ENCODE results near the gene HSF2. TPM values are rescaled to one million over a fixed set of nuclear protein-coding genes. Genes with fewer than 3 reads are reported as not detected.

The HSF2 gene
- total and polyA plus RNA-seq, 2 of the 13 experiments (the other 11 are each of a cell fraction or from before 2014, with no cell fraction given): 24.8 to 26.4 TPM

DNA sequence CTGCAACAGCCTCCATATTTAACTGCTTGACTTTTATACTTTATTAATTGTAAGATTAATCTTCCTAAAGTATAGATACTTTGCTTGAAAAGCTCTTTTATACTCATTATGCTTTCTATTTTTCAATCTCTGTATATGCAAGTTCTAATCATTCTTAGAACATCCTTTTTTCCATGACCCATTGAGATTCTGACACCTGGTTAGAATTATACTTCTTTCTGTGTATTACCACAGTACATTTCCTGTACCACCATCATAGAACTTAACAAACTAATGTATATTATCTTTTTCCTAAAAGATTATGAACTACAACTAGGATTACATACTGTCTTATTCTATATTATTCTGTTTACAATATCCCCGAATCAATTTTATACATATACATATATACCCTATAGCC is 58.6 kb downstream of the HSF2 start:
- Histone ChIP-seq H2AFZ (ENCODE audit: low read length) (no peak overlapping the region), H3K4me3 (replicated peaks in 1 of 3; ENCODE audit: insufficient read depth in 1 of 3, low read depth in 2 of 3, low read length in 3 of 3) (no peak overlapping the region), H3K79me2 (ENCODE audit: insufficient read depth, low read length) (peaks cover 49% of the 10 kb centered on the region), H3K4me1 (ENCODE audit: insufficient read depth, low read length) (peaks cover 31% of the 10 kb centered on the region), H3K4me2 (ENCODE audit: low read depth, low read length) (no peak overlapping the region), H3K27me3 (ENCODE audit: control insufficient read depth in 1 of 2, insufficient read depth in 2 of 2, low read length in 2 of 2) (no peaks in the 10 kb centered on the region), H4K20me1 (ENCODE audit: insufficient read depth, low read length) (peaks cover 49% of the 10 kb centered on the region), H3K9me3 (ENCODE audit: low read length) (no peaks in the 10 kb centered on the region), H3K9ac (ENCODE audit: insufficient read depth, low read depth, low read length) (no peak overlapping the region), H3K27ac (ENCODE audit: extremely low read length, insufficient read depth, low read length) (no peak overlapping the region), H3K36me3 (replicated peaks in 1 of 2; ENCODE audit: control insufficient read depth in 1 of 2, insufficient read depth in 2 of 2, low read length in 2 of 2) (peaks cover 10 to 45% of the 10 kb centered on the region in 2 experiments)
- no peak for DNase-seq (ENCODE audit: low spot score)
- ChIA-PET POLR2A (interaction anchor here (1.2 kb wide), 1 partner anchor 13 kb away, joined by 3 read pairs; the partner anchor contains the start of gene SERINC1), CTCF (ENCODE audit: low intra/inter-chr PET ratio, low total read pairs) (no interaction called here)
- in situ Hi-C loops (cut with HindIII; ENCODE audit: extremely low pct_ligation_motif_present, low pct_unique_long_range_greater_than_20kb) (no loop called here), intact Hi-C loops (cut with micrococcal nuclease; ENCODE audit: unreplicated experiment) (no loop called here)
- no peak for ATAC-seq
- no peak for FAIRE-seq
- 97% methylated on average over 1 of the region's 1 CpG for WGBS (ENCODE audit: low lambda C conversion rate)
- no TSS peak for BruUV-seq (replicated peaks)
- TF ChIP-seq KDM1A (CRISPR knock-in tag; IDR thresholded peaks at IDR 0.05): no peak
- no peak for TF ChIP-seq CHD2 (IDR thresholded peaks at IDR 0.05; ENCODE audit: low read depth, low read length)
- no peak for TF ChIP-seq POLR2G (IDR thresholded peaks at IDR 0.05; ENCODE audit: low read depth, low read length)
- TF ChIP-seq, protein P1, sequence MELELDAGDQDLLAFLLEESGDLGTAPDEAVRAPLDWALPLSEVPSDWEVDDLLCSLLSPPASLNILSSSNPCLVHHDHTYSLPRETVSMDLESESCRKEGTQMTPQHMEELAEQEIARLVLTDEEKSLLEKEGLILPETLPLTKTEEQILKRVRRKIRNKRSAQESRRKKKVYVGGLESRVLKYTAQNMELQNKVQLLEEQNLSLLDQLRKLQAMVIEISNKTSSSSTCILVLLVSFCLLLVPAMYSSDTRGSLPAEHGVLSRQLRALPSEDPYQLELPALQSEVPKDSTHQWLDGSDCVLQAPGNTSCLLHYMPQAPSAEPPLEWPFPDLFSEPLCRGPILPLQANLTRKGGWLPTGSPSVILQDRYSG (CRISPR knock-in tag; IDR thresholded peaks at IDR 0.05): no peak
- TF ChIP-seq ZEB1 (IDR thresholded peaks at IDR 0.05; ENCODE audit: insufficient replicate concordance, low read depth): no peak
- TF ChIP-seq ZNF17 (CRISPR knock-in tag; IDR thresholded peaks at IDR 0.05): no peak
- TF ChIP-seq GABPB1 (CRISPR knock-in tag; IDR thresholded peaks at IDR 0.05): no peak
- TF ChIP-seq ZNF746 (CRISPR knock-in tag; IDR thresholded peaks at IDR 0.05): no peak
- no peak for TF ChIP-seq JUN (CRISPR knock-in tag; IDR thresholded peaks at IDR 0.05)
- TF ChIP-seq SALL1 (CRISPR knock-in tag; IDR thresholded peaks at IDR 0.05): no peak
- no peak for TF ChIP-seq ZNF816 (CRISPR knock-in tag; IDR thresholded peaks at IDR 0.05; ENCODE audit: borderline replicate concordance)
- TF ChIP-seq ZNF331 (CRISPR knock-in tag; IDR thresholded peaks at IDR 0.05): no peak
- TF ChIP-seq, protein P2, sequence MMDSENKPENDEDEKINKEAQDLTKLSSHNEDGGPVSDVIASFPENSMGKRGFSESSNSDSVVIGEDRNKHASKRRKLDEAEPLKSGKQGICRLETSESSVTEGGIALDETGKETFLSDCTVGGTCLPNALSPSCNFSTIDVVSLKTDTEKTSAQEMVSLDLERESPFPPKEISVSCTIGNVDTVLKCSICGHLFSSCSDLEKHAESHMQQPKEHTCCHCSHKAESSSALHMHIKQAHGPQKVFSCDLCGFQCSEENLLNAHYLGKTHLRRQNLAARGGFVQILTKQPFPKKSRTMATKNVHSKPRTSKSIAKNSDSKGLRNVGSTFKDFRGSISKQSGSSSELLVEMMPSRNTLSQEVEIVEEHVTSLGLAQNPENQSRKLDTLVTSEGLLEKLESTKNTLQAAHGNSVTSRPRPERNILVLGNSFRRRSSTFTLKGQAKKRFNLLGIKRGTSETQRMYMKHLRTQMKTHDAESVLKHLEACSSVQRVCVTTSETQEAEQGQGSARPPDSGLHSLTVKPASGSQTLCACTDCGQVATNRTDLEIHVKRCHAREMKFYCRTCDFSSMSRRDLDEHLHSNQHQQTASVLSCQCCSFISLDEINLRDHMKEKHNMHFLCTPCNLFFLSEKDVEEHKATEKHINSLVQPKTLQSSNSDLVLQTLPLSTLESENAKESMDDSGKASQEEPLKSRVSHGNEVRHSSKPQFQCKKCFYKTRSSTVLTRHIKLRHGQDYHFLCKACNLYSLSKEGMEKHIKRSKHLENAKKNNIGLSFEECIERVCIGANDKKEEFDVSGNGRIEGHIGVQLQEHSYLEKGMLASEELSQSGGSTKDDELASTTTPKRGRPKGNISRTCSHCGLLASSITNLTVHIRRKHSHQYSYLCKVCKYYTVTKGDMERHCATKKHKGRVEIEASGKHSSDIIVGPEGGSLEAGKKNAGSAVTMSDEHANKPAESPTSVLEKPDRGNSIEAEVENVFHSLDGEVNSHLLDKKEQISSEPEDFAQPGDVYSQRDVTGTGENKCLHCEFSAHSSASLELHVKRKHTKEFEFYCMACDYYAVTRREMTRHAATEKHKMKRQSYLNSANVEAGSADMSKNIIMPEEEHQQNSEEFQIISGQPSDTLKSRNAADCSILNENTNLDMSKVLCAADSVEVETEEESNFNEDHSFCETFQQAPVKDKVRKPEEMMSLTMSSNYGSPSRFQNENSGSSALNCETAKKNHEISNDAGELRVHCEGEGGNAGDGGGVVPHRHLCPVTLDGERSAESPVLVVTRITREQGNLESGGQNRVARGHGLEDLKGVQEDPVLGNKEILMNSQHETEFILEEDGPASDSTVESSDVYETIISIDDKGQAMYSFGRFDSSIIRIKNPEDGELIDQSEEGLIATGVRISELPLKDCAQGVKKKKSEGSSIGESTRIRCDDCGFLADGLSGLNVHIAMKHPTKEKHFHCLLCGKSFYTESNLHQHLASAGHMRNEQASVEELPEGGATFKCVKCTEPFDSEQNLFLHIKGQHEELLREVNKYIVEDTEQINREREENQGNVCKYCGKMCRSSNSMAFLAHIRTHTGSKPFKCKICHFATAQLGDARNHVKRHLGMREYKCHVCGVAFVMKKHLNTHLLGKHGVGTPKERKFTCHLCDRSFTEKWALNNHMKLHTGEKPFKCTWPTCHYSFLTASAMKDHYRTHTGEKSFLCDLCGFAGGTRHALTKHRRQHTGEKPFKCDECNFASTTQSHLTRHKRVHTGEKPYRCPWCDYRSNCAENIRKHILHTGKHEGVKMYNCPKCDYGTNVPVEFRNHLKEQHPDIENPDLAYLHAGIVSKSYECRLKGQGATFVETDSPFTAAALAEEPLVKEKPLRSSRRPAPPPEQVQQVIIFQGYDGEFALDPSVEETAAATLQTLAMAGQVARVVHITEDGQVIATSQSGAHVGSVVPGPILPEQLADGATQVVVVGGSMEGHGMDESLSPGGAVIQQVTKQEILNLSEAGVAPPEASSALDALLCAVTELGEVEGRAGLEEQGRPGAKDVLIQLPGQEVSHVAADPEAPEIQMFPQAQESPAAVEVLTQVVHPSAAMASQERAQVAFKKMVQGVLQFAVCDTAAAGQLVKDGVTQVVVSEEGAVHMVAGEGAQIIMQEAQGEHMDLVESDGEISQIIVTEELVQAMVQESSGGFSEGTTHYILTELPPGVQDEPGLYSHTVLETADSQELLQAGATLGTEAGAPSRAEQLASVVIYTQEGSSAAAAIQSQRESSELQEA (CRISPR knock-in tag; IDR thresholded peaks at IDR 0.05; ENCODE audit: not compliant biosample characterization): no peak
- no peak for TF ChIP-seq JARID2 (CRISPR knock-in tag; IDR thresholded peaks at IDR 0.05; ENCODE audit: insufficient replicate concordance)
- no peak for TF ChIP-seq ZNF616 (CRISPR knock-in tag; IDR thresholded peaks at IDR 0.05; ENCODE audit: low read depth)
- TF ChIP-seq ELF3 (CRISPR knock-in tag; IDR thresholded peaks at IDR 0.05): no peak
- TF ChIP-seq LCORL (IDR thresholded peaks at IDR 0.05): no peak
- no peak for TF ChIP-seq LCORL (CRISPR knock-in tag; IDR thresholded peaks at IDR 0.05)
- no peak for TF ChIP-seq FOXA3 (CRISPR knock-in tag; IDR thresholded peaks at IDR 0.05)
- TF ChIP-seq HDAC2 (CRISPR knock-in tag; IDR thresholded peaks at IDR 0.05): no peak
